ENCODE results near the gene BTD. TPM values are rescaled to one million over a fixed set of nuclear protein-coding genes. Genes with fewer than 3 reads are reported as not detected.

BTD gene
- total and polyA plus RNA-seq, 4 donors: 45.8 to 78.1 (median 47.8) TPM

- no peaks in the 10 kb centered on the region for H3K9me3 ChIP-seq (ENCODE audit: control insufficient read depth in 4 of 4, low read length in 3 of 4)
- peaks cover 3 to 10% (median 7%) of the 10 kb centered on the region in 4 donors for H3K36me3 ChIP-seq (ENCODE audit: control insufficient read depth in 4 of 4, insufficient read depth in 3 of 4, low read depth in 1 of 4, low read length in 3 of 4)
- H3K27ac ChIP-seq (ENCODE audit: low read depth in 1 of 2, low read length in 2 of 2): no peak overlapping the region
- 92% methylated on average over 6 of the region's 6 CpGs for WGBS
- H3K4me3 ChIP-seq (ENCODE audit: low read depth in 1 of 3, low read length in 3 of 3): no peak overlapping the region
- H3K4me1 ChIP-seq (ENCODE audit: control insufficient read depth in 4 of 4, insufficient read depth in 4 of 4, low read length in 3 of 4): peaks cover 0 to 20% (median 9%) of the 10 kb centered on the region in 4 donors
- H3K9ac ChIP-seq (ENCODE audit: low read depth in 1 of 2, low read length in 2 of 2): no peak overlapping the region
- no peak for DNase-seq (ENCODE audit: low spot score)
- TF ChIP-seq FOXA2 (IDR thresholded peaks at IDR 0.05) (no peak), ZBTB33 (IDR thresholded peaks at IDR 0.05) (no peak), TAF1 (conservative IDR thresholded peaks at IDR 0.05) (no peak), RAD21 (IDR thresholded peaks at IDR 0.05) (no peak), HNF4G (IDR thresholded peaks at IDR 0.05) (no peak)
- no peaks in the 10 kb centered on the region for H3K27me3 ChIP-seq (ENCODE audit: control insufficient read depth in 4 of 4, insufficient read depth in 4 of 4, low read length in 3 of 4)
These were observed 36.8 kb downstream of the BTD start for GRCh38 chr3:15638193-15638890.

GRCh38 chr3:15638891-15639262 lies 37.3 kb downstream of the BTD start:
- WGBS: 98% methylated on average over 1 of the region's 1 CpG

More at GRCh38 chr3:15638891-15639262, 37.3 kb downstream of the BTD start:
- Histone ChIP-seq H3K4me1 (ENCODE audit: control insufficient read depth in 4 of 4, insufficient read depth in 4 of 4, low read length in 3 of 4) (peaks cover 0 to 17% (median 8%) of the 10 kb centered on the region in 4 donors), H3K4me3 (ENCODE audit: low read depth in 1 of 3, low read length in 3 of 3) (no peak overlapping the region), H3K27ac (ENCODE audit: low read depth in 1 of 2, low read length in 2 of 2) (no peak overlapping the region), H3K9ac (ENCODE audit: low read depth in 1 of 2, low read length in 2 of 2) (no peak overlapping the region), H3K36me3 (ENCODE audit: control insufficient read depth in 4 of 4, insufficient read depth in 3 of 4, low read depth in 1 of 4, low read length in 3 of 4) (peaks cover 3 to 10% (median 7%) of the 10 kb centered on the region in 4 donors), H3K9me3 (ENCODE audit: control insufficient read depth in 4 of 4, low read length in 3 of 4) (no peaks in the 10 kb centered on the region), H3K27me3 (ENCODE audit: control insufficient read depth in 4 of 4, insufficient read depth in 4 of 4, low read length in 3 of 4) (no peaks in the 10 kb centered on the region)
- DNase-seq (ENCODE audit: low spot score): no peak
- TF ChIP-seq, protein P1, sequence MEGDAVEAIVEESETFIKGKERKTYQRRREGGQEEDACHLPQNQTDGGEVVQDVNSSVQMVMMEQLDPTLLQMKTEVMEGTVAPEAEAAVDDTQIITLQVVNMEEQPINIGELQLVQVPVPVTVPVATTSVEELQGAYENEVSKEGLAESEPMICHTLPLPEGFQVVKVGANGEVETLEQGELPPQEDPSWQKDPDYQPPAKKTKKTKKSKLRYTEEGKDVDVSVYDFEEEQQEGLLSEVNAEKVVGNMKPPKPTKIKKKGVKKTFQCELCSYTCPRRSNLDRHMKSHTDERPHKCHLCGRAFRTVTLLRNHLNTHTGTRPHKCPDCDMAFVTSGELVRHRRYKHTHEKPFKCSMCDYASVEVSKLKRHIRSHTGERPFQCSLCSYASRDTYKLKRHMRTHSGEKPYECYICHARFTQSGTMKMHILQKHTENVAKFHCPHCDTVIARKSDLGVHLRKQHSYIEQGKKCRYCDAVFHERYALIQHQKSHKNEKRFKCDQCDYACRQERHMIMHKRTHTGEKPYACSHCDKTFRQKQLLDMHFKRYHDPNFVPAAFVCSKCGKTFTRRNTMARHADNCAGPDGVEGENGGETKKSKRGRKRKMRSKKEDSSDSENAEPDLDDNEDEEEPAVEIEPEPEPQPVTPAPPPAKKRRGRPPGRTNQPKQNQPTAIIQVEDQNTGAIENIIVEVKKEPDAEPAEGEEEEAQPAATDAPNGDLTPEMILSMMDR (IDR thresholded peaks at IDR 0.05; ENCODE audit: low read depth, low read length, missing input control): no peak
- TF ChIP-seq HNF4G (IDR thresholded peaks at IDR 0.05): no peak
- no peak for TF ChIP-seq ZBTB33 (IDR thresholded peaks at IDR 0.05)
- no peak for TF ChIP-seq NR2F2 (IDR thresholded peaks at IDR 0.05)
- TF ChIP-seq RXRA (IDR thresholded peaks at IDR 0.05): no peak
- TF ChIP-seq, protein P2, sequence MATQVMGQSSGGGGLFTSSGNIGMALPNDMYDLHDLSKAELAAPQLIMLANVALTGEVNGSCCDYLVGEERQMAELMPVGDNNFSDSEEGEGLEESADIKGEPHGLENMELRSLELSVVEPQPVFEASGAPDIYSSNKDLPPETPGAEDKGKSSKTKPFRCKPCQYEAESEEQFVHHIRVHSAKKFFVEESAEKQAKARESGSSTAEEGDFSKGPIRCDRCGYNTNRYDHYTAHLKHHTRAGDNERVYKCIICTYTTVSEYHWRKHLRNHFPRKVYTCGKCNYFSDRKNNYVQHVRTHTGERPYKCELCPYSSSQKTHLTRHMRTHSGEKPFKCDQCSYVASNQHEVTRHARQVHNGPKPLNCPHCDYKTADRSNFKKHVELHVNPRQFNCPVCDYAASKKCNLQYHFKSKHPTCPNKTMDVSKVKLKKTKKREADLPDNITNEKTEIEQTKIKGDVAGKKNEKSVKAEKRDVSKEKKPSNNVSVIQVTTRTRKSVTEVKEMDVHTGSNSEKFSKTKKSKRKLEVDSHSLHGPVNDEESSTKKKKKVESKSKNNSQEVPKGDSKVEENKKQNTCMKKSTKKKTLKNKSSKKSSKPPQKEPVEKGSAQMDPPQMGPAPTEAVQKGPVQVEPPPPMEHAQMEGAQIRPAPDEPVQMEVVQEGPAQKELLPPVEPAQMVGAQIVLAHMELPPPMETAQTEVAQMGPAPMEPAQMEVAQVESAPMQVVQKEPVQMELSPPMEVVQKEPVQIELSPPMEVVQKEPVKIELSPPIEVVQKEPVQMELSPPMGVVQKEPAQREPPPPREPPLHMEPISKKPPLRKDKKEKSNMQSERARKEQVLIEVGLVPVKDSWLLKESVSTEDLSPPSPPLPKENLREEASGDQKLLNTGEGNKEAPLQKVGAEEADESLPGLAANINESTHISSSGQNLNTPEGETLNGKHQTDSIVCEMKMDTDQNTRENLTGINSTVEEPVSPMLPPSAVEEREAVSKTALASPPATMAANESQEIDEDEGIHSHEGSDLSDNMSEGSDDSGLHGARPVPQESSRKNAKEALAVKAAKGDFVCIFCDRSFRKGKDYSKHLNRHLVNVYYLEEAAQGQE (IDR thresholded peaks at IDR 0.05): no peak
- TF ChIP-seq GABPA (IDR thresholded peaks at IDR 0.05 in 1 of 2, conservative IDR thresholded peaks at IDR 0.05 in 1 of 2): no peak
- no peak for TF ChIP-seq TAF1 (conservative IDR thresholded peaks at IDR 0.05)
- no peak for TF ChIP-seq FOXA2 (IDR thresholded peaks at IDR 0.05)
- no peak for TF ChIP-seq JUND (IDR thresholded peaks at IDR 0.05)
- no peak for TF ChIP-seq EGR1 (IDR thresholded peaks at IDR 0.05; ENCODE audit: low read depth in 2 of 2)

Measured in liver (tissue), 9 donors.